Sciatic nerve (tissue), 2 donors: Measurements from ENCODE around the gene ZFPM1. TPM values are rescaled to one million over a fixed set of nuclear protein-coding genes. Genes with fewer than 3 reads are reported as not detected.
A peak's percentile ranks its signal among the peaks of the same experiment; 100 is the strongest.

Experiments
- ATAC-seq: fragments of 200-7000 bp; cut with Tn5 transposase; one replicate; pipeline ENCODE4 v1.9.1; 2020; ENCODE audit warnings: mild to moderate bottlenecking, moderate library complexity
- DNase-seq: peaks from one replicate; pipeline ENCODE4 v3.0.0-alpha.2; 2020; ENCODE audit warnings: low spot score
- intact Hi-C: fragments of 100-400 bp; cut with DNase I; formaldehyde crosslinking; loops from one replicate; pipeline ENCODE4 v1.14.2; 2022
- total RNA-seq: library from RNA; stranded (reverse); fragmentation: NEBNext Ultra II Directional; extraction: Animal tissue kit (Norgen Biotek cat#: 25700); gene quantifications from one replicate; pipeline ENCODE4 v1.2.1, GENCODE V29; 2021
- donor health status: DM: no; HTN: no; CAD: no.
- donor health status: DM: no; HTN: no; CAD: no.

ZFPM1 gene
- total RNA-seq, 1 donor from 2014 or later = 3.9 TPM

DNA sequence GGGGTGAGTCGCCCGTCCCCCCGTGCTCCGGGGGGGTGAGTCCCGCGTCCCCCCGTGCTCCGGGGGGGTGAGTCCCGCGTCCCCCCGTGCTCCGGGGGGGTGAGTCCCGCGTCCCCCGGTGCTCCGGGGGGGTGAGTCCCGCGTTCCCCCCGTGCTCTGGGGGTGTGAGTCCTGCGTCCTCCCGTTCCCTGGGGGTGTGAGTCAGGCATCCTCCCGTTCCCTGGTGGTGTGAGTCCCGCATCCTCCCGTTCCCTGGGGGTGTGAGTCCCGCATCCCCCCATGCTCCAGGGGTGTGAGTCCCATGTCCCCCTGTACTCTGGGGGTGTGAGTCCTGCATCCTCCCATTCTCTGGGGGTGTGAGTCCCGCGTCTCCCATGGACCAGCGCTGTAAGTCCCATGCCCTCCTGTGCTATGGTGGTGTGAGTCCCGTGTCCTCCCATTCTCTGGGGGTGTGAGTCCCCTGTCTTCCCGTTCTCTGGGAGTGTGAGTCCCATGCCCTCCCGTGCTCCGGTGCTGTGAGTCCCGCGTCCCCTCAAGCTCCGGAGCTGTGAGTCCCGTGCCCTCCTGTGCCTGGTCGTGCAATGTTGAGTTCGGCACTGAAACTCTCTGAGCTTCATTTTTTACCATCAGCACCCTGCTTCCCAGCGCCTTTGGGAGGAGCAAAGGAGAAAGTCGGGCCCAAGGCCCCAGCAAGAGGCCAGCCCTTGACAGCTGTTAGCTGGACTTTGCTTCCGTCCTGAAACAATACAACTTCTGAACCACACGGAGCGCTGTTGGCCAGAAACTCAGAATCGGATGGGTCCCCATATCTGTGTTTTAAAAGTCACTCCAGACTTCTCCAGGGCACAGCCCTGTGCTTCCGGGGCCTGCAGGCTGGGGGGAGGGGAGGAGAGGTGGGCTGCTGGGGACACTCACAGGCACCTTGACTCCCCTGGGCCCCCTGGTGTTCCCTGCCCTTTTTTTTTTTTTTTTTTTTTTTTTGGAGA, 105.7 kb downstream of the ZFPM1 start:
- intact Hi-C loops = no loop called here
- peak; percentile 48 for ATAC-seq
- DNase-seq = peak; percentile 79

DNA sequence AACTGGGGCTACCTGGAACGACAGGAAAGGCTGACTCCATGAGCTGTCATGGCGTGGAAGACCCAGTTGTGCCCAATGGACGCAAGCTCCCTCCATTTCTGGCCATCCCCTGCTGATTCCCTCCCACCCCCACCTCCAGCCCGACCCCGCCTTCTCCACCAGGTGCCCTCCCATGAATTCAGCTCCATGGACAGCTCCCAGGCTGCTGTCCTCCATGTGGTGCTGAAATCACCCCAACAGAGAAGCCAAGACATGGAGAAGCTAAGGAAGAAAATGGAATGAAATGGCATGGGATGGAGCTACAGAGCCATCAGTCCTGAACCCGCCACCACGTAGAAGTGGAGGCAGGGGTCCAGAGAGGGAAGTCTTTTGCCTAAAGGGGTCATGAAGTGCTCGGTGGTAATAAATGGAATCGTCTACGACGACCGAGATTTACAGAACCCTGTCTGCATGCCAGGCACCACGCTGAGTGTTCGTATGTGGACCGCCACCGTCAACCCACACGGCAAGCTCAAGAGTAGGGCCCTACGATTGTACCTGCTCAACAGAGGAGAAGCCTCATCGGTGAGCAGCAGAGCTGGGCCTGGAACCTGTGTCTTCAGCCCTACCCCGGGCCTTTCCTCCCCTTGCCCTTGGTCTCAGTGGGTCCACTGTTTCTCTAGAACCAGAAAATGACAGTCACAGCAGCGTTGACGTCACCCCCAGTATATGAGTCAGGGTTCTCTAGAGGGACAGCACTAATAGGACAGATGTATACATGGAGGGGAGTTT, 107.8 kb downstream of the ZFPM1 start:
- intact Hi-C loops = no loop called here
- ATAC-seq (no peak), DNase-seq (no peak)

DNA sequence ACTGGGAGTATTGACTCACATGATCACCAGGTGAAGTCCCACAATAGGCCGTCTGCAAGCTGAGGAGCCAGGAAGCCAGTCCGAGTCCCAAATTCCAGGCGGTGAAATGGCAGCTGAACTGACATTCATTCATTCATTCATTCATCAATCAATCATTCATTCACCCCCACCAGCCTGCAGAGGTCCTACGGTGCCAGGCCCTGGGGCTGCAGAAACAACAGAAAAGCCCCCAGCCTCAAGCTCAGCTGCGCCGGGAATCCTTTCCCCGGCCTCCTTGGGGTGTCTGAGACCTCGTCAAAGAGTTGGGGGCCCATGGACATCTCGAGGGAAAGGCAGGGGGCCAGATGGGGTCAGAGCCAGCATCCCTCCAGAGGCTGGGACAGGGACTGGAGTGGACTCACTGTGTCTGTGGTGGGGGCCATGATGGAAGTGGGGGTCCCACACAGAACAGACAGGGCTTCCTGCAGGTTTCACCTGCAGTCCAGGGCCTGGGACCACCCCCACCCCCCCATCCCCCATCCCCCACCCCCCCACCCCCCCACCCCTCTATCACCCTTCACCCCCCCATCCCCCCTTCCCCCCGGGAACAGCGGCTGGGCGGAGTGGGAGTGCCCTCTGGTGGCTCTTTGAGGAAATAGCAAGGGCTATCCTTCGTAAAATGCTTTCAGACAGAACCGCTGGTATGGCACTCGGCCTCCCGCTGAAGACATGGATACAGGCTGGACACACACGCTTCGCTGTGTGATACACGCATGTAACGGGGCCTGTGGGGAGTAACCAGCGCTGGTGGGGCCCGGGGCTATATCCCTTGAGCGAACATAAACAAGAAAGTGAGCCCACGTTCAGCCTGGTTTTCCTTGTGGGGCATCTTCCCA, 108.6 kb downstream of the ZFPM1 start:
- DNase-seq (no peak), ATAC-seq (peak; percentile 74)
- intact Hi-C loops = no loop called here

DNA sequence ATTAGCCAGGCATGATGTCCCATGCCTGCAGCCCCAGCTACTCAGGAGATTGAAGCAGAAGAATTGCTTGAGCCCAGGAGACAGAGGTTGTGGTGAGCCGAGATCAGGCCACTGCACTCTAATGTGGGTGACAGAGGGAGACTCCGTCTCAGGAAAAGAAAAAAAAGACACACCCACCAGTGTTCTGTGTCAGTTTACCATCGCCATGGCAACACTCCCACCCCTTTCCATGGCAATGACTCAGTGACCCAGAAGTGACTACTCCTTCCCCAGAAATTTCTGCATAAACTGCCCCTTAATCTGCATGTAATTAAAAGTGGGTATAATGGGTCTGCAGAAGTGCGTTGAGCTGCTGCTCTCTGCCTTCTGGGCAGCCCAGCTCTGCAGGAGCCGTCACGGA, 113.1 kb downstream of the ZFPM1 start:
- ATAC-seq = no peak
- no peak for DNase-seq
- intact Hi-C loops = no loop called here

DNA sequence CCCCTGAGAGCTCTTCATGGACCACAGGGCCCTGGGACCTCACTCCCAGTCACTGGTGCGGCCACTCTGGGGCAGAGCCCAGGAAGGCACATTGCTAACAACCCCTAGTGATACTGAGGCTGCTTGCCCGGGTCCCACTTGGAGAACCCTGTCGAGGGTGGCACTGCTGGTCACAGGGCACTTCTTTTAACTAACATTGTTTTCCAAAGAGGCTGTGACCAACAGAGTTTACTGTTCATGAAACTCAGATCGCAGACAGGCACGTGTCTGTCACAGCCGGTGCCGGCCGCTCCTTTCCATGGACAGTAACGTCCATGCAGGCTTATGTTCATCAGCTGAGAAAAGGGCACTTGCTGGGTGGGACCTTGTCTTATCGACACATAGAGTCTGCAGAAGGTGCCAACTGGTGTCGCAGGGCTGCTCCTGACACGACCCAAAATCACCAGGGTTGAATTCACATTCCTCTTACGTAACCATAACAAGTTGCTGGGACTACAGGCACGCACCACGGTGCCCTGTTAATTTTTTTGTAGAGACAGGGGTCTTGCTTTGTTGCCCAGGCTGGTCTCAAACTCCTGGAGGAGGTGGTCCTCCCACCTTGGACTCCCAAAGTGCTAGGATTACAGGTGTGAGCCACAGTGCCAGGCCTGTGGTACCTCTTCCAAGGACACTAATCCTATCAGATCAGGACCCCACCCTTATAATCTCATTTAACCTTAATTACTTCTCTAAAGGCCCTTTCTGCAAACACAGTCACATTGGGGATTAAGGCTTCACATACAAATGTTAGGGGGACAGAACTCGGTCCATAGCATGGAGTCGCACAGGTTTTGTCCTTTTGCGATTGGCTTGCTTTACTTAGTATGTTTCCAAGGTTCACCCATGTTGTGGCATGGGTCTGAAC, 115.9 kb downstream of the ZFPM1 start:
- intact Hi-C loops = no loop called here
- DNase-seq (no peak), ATAC-seq (no peak)

DNA sequence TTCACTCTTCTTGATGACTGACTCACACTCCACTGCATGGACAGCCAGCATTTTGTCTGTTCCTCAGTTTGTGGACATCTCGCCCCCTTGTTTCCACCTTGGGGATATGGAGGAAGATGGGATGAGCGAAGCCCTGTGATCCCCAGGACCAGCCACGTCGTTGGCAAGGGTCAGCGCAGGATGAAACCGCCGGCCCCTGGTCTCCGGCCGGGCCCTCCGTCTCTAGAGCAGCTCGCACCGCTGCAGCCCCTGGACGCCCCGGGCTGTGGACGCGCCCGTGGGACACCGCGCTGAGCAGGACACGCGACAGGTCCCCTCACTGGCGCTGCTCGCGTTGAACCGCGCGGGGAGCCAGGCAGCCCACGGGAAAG, 116.5 kb downstream of the ZFPM1 start:
- ATAC-seq (peak; percentile 46), DNase-seq (no peak)
- intact Hi-C loops = no loop called here

DNA sequence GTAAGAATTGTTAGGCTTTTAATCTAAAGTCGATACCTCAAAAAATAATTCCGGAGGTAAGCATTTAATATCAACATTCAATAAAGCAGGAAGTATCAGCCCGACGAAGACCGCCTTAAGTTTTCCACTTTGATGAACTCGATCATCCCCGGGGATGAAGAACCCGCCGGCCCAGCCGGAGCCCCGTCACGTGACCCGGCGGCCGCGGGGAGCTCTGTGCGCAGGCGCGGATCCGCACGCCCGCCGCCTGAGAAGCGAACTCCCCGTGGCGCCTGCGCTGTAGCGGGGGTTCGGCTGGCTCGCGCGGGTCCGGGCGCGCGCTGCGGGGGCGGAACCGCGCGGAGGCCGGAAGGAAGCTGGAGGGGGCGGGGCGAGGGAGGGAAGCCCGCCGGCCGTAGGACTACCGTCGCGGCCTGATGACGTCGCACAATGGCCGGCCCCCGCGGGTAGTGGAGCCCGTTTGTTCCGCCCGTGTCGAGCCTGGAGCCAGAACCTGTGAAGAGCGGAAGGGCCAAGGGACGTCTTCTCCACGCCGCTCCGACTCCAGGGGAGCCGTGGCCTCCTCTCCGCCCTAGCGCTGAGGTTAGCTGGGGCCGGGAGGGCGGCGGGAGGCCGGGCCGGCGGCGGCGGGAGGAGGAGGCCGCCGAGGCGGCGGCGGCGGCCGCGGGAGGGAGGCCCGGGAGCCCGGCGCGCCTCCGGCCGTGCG, 117.1 kb downstream of the ZFPM1 start, which contains the start of gene ZC3H18:
Gene ZC3H18 (plus strand): TSS at position 419 of the 706 bp plus-strand sequence. CDS start 6,721 bp downstream, outside the sequence.
- peak; percentile 99 for ATAC-seq
- peak; percentile 98 for DNase-seq
- intact Hi-C loops = no loop called here

DNA sequence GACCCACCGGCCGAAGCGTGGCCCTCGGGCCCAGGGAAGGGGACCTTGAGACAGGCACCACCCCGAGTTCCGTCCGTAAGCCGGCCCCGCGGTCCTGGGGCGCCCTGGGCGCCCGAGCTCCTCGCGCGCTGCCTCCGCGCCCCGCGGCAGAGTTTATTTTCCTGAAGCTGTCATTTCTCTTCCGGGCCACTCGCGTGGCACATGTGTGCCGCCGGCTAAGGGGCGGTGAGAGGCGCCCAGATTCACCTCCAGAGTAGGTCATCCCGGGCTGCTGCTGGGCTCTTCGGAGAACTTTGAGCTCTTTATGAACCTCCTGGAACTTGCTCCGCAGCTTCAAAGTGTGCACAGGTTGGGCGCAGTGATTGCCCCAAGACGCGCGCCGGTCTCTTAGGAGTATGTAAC, 117.6 kb downstream of the ZFPM1 start:
- no peak for ATAC-seq
- intact Hi-C loops = no loop called here
- no peak for DNase-seq

DNA sequence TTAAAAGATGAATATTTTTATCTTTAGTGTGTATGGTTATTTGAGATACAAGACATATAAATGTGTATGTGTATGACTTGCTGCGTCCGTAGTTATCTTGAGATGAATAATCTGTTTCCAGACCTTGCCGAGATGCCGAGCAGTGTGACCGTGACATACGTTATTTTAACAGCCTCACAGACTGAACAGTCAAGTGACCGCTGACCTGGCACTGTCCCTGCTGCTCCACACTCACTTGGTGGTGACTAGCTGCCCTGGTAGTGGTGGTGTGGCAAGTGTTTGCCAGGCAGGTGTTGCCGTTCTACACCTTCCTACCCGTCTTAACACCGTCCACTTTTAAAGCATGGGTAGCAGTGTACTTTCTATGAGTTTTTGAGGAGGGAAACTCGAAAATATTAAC, 122.2 kb downstream of the ZFPM1 start:
- no peak for DNase-seq
- intact Hi-C loops = no loop called here
- no peak for ATAC-seq

DNA sequence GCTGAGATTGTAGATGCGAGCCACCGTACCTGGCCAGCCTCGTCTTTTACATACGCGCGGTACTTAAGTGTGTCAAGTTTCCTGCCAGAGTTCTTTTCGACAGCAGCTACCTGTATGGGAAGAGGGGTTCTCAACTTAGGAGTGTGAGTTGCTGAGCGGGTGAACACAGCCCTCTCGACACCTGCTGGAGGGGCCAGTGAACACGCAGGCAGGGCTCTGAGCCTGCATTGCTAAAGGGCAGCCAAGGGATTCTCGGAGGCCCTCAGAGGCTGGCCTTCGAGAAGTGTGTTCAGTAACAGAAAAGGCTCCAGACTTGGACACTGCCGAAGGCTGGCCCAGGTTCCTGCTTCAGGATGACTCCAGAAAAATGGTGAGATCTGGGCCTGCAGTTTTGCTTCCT, 123.2 kb downstream of the ZFPM1 start:
- intact Hi-C loops = no loop called here
- no peak for ATAC-seq
- no peak for DNase-seq

DNA sequence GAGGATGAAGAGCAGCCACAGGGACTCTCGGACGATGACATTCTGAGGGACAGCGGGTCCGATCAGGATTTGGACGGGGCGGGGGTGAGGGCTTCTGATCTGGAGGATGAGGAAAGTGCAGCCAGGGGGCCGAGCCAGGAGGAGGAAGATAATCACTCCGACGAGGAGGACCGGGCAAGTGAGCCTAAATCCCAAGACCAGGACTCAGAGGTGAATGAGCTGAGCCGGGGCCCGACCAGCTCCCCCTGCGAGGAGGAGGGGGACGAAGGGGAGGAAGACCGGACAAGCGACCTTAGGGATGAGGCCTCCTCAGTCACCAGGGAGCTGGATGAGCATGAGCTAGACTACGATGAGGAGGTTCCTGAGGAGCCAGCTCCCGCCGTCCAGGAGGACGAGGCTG, 124.1 kb downstream of the ZFPM1 start:
- intact Hi-C loops = no loop called here
- DNase-seq = no peak
- ATAC-seq = no peak

DNA sequence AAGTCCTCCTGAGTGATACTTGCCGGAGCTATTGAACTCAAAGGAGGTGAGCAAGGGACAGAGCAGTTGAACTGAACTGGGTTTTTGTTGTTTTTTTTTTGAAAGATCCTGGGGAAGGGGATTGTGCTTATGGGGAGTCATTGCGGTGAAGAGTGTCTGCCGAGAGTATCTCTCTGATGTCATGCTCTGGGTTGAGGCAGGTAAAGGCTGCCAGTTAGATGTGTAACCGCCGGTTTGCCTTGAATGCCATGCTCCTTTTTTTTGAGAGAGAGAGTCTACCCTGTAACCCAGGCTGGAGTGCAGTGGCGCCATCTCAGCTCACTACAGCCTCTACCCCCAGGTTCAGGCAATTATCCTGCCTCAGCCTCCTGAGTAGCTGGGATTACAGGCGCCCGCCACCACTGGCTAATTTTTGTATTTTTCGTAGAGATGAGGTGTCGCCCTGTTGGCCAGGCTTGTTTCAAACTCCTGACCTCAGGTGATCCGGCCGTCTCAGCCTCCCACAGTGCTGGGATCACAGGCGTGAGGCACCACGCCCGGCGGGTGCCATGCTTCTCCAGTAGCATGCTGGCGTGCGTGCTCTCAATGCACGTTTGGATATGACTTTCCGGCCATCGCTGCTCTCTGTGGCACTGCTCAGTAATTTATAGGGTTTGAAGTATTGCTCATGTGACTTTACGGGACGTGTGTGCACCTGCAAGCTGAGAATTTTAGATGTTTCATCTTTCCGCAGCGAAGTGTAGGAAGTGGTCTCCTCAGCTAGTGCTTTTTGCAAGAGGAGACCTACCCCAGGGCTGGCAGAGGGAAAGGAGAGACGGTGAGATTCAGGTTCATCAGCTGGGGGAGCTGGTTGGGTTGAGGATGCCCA, 125.6 kb downstream of the ZFPM1 start:
- no peak for DNase-seq
- ATAC-seq = no peak
- intact Hi-C loops = no loop called here

DNA sequence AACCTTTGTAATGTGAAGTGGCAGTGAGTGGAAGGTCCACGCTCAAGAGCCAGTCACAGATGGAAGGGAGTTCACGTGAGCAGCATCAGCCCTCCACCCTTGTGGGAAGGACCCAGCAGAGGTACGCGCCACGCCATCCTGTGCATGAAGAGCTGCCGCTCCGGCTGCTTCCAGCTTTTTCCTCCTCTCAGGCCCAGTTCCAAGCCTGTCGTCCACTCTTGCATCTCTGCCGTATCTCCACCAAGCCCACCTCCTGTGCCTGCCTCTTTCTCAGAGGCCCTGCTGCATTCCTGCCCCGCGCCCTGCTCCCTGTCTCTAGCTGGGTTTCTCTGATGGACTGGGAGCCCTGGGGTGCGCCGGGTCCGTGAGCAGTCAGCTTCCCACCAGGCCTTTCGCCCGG, 127.3 kb downstream of the ZFPM1 start:
- intact Hi-C loops = loop anchor here (1.0 kb wide), 1 partner anchor 46 kb away; no protein-coding TSS in a partner anchor

DNA sequence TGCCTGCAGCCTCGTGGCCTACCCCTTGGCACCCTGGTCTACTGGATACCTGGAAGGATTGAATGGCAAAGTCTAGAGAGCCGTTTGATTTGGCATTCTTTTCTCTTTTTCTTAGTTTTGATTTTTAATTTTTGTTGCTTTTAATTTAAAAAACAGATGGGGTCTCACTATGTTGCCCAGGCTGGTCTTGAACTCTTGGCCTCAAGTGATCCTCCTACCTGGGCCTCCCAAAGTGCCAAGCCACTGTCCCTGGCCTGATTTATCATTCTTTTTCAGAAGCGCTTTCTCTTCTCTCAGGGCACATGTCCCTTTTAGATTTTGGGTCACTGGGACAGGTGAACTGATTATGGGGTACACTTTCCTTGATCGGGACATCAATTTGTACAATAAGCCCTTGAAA, 128.0 kb downstream of the ZFPM1 start:
- intact Hi-C loops = no loop called here
- DNase-seq = no peak
- no peak for ATAC-seq

More for the DNA sequence above, 127.3 kb downstream of the ZFPM1 start:
- ATAC-seq = no peak
- DNase-seq = no peak

DNA sequence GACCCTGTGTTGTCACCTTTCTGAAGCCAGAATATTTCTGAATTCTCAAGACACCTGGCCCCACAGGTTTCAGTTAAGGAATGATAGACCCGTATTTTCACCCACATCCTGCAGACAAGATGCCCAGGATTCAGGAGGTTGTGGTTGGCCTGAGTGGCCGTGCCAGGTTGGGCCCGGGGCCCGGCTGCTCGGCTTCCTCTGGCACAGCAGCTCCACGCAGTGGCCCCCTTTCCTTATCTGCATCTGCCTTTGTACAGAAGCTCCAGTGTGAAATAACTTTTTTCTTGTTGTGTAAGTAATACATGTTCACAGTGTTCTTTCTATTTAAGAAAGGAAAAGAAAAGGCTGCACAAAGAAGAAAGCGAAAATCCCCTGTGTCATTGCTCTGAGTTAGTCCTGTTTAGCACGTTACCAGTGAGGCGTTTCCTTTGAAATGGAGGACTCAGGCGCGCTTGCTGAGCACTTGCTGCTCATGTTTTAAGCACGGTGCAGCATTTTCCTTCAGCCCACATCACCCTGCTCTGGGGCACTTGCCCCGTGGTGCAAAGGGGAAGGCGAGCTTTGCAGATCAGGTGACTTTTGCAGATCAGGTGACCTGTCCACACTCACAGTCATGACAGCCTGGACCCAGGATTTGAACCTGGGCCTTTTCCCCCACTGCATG, 130.0 kb downstream of the ZFPM1 start:
- intact Hi-C loops = no loop called here
- DNase-seq (no peak), ATAC-seq (no peak)

DNA sequence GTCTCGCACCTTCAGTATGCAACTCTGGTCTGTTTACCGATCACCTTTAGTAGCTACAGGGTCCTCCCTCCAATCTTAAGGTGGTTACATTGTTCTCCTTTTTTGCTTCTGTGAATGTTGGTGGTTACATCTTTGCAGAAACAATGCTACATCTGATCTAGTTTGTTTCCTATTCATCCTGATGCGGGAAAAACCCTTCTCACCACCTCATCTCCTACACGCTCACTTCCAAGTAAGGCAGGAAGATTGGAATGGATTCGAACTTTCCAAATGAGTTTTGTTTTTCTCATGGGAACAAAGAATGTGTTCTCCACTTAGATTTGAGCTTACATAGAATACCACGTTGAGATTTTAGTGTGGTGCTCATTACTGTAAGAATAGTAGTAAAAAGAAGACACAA, 131.6 kb downstream of the ZFPM1 start:
- DNase-seq (no peak), ATAC-seq (no peak)
- intact Hi-C loops = no loop called here
